ENCODE measurements around the gene DNAJB6.

- TF ChIP-seq, protein P1, sequence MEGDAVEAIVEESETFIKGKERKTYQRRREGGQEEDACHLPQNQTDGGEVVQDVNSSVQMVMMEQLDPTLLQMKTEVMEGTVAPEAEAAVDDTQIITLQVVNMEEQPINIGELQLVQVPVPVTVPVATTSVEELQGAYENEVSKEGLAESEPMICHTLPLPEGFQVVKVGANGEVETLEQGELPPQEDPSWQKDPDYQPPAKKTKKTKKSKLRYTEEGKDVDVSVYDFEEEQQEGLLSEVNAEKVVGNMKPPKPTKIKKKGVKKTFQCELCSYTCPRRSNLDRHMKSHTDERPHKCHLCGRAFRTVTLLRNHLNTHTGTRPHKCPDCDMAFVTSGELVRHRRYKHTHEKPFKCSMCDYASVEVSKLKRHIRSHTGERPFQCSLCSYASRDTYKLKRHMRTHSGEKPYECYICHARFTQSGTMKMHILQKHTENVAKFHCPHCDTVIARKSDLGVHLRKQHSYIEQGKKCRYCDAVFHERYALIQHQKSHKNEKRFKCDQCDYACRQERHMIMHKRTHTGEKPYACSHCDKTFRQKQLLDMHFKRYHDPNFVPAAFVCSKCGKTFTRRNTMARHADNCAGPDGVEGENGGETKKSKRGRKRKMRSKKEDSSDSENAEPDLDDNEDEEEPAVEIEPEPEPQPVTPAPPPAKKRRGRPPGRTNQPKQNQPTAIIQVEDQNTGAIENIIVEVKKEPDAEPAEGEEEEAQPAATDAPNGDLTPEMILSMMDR (IDR thresholded peaks at IDR 0.05): no peak
- no peak for TF ChIP-seq POLR2A (IDR thresholded peaks at IDR 0.05)
- TF ChIP-seq POLR2AphosphoS5 (IDR thresholded peaks at IDR 0.05): no peak
Measured at GRCh38 chr7:157428554-157428945, 91.7 kb downstream of the DNAJB6 start.
